ENCODE measurements around the gene ADAMTS14. TPM values are rescaled to one million over a fixed set of nuclear protein-coding genes. Genes with fewer than 3 reads are reported as not detected.
"Not testable (repeated sequence)": the region's sequence is repeated elsewhere in the genome, so short reads cannot be mapped to it uniquely, and the experiment has no call there.

The ADAMTS14 gene
- total RNA-seq, 1 donor from 2014 or later = 0.61 TPM

- DNase-seq (ENCODE audit: low spot score) = peak; percentile 11
Observed at GRCh38 chr10:70657041-70657440, 15.3 kb upstream of the ADAMTS14 start.

GRCh38 chr10:70658582-70659136 is 13.6 kb upstream of the ADAMTS14 start:
- no peak for DNase-seq (ENCODE audit: low spot score)

GRCh38 chr10:70659306-70659705 is 13.0 kb upstream of the ADAMTS14 start:
- no peak for DNase-seq (ENCODE audit: low spot score)

- no peak for DNase-seq (ENCODE audit: low spot score)
Observed at GRCh38 chr10:70660722-70661121, 11.6 kb upstream of the ADAMTS14 start.

GRCh38 chr10:70661623-70662361 is 10.5 kb upstream of the ADAMTS14 start:
- DNase-seq (ENCODE audit: low spot score) = peak; percentile 60

- DNase-seq (ENCODE audit: low spot score) = peak; percentile 59
Observed at GRCh38 chr10:70662362-70663220, 9.7 kb upstream of the ADAMTS14 start.

GRCh38 chr10:70663458-70664409 is 8.6 kb upstream of the ADAMTS14 start:
- peak; percentile 24 for DNase-seq (ENCODE audit: low spot score)

- DNase-seq (ENCODE audit: low spot score) = peak; percentile 76
Observed at GRCh38 chr10:70664702-70665195, 7.6 kb upstream of the ADAMTS14 start.

- no peak for DNase-seq (ENCODE audit: low spot score)
Observed at GRCh38 chr10:70666960-70667798, 5.1 kb upstream of the ADAMTS14 start.

GRCh38 chr10:70667818-70668217 is 4.5 kb upstream of the ADAMTS14 start:
- DNase-seq (ENCODE audit: low spot score) = not testable (repeated sequence)

GRCh38 chr10:70668454-70668970 is 3.8 kb upstream of the ADAMTS14 start:
- DNase-seq (ENCODE audit: low spot score) = no peak

- DNase-seq (ENCODE audit: low spot score) = no peak
Observed at GRCh38 chr10:70669015-70669414, 3.3 kb upstream of the ADAMTS14 start.

GRCh38 chr10:70669732-70670317 is 2.5 kb upstream of the ADAMTS14 start:
- no peak for DNase-seq (ENCODE audit: low spot score)

GRCh38 chr10:70671619-70672164 is 614 bp upstream of the ADAMTS14 start:
- no peak for DNase-seq (ENCODE audit: low spot score)

- no peak for DNase-seq (ENCODE audit: low spot score)
Observed at GRCh38 chr10:70673043-70673928, 980 bp downstream of the ADAMTS14 start.

GRCh38 chr10:70673929-70674559 is 1.7 kb downstream of the ADAMTS14 start:
- DNase-seq (ENCODE audit: low spot score) = no peak
